Astrocyte (in vitro differentiated cells and primary cell): ENCODE results near the gene GRIN3A.

Experiments
- EZH2 ChIP-seq: IDR thresholded peaks from 2 replicates; pipeline ENCODE4 v1.6.1; 2012; ENCODE audit warnings: mild to moderate bottlenecking, low read length, inconsistent platforms; ENCODE audit not compliant: insufficient read depth
- TF ChIP-seq, protein P1 (sequence below): IDR thresholded peaks from 2 replicates; pipeline ENCODE4 v1.5.1; 2011; ENCODE audit warnings: low read depth, mild to moderate bottlenecking, inconsistent platforms, low read length, moderate library complexity; ENCODE audit not compliant: insufficient read depth

DNA sequence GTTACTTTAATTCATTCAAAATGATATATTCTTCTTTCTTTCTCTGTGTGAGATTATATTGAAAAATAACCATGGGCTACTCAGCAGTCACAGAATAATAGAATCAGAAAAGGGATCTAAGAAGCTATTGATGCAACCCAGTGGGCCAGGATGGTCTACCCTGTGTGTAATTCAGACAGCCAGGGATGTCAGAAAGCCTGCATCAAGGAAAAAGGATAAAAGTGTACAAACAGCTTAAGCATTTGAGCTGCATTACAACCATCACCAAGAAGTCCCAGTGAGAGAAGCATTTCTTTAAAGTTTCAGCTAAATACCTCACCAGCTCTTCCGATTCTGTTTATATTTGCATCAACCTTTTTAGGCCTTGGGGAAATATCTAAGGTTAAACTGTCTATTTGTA is 105.8 kb downstream of the GRIN3A start:
- TF ChIP-seq, protein P1, sequence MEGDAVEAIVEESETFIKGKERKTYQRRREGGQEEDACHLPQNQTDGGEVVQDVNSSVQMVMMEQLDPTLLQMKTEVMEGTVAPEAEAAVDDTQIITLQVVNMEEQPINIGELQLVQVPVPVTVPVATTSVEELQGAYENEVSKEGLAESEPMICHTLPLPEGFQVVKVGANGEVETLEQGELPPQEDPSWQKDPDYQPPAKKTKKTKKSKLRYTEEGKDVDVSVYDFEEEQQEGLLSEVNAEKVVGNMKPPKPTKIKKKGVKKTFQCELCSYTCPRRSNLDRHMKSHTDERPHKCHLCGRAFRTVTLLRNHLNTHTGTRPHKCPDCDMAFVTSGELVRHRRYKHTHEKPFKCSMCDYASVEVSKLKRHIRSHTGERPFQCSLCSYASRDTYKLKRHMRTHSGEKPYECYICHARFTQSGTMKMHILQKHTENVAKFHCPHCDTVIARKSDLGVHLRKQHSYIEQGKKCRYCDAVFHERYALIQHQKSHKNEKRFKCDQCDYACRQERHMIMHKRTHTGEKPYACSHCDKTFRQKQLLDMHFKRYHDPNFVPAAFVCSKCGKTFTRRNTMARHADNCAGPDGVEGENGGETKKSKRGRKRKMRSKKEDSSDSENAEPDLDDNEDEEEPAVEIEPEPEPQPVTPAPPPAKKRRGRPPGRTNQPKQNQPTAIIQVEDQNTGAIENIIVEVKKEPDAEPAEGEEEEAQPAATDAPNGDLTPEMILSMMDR: no peak
- TF ChIP-seq EZH2: no peak
